ENCODE results near the gene RNU6-9.

Gene RNU6-9

GRCh38 chr19:934865-935479 is 41.7 kb downstream of the RNU6-9 start:
- H3K9me3 ChIP-seq (ENCODE audit: control insufficient read depth, insufficient read depth, low read depth, low read length): no peaks in the 10 kb centered on the region
- 0 out of 2 replicates have a peak, but pooled peaks have one; percentile 28 for TF ChIP-seq HIC1 (tag by site-specific recombination; IDR thresholded peaks at IDR 0.05)
- no peak for TF ChIP-seq ZNF677 (tag by site-specific recombination; IDR thresholded peaks at IDR 0.05)
- H3K4me1 ChIP-seq (ENCODE audit: control insufficient read depth, insufficient read depth, low read length): no peaks in the 10 kb centered on the region
- no peak overlapping the region for H3K4me3 ChIP-seq (ENCODE audit: low read depth, low read length)
- CTCF ChIA-PET: no interaction called here
- peaks cover 0 to 44% of the 10 kb centered on the region in 2 experiments; a peak in 2 of 3 replicates for H3K36me3 ChIP-seq (ENCODE audit: control insufficient read depth in 2 of 2, insufficient read depth in 1 of 2, low read length in 2 of 2)
- POLR2A ChIA-PET: no interaction called here
- no peak overlapping the region for H3K27ac ChIP-seq (ENCODE audit: extremely low read depth, low read depth, low read length)

- Histone ChIP-seq H3K4me3 (ENCODE audit: low read depth, low read length) (no peak overlapping the region), H3K36me3 (ENCODE audit: control insufficient read depth in 2 of 2, insufficient read depth in 1 of 2, low read length in 2 of 2) (peaks cover 0 to 37% of the 10 kb centered on the region in 2 experiments; a peak in 2 of 3 replicates), H3K4me1 (ENCODE audit: control insufficient read depth, insufficient read depth, low read length) (no peaks in the 10 kb centered on the region), H3K27ac (ENCODE audit: extremely low read depth, low read depth, low read length) (no peak overlapping the region), H3K9me3 (ENCODE audit: control insufficient read depth, insufficient read depth, low read depth, low read length) (no peaks in the 10 kb centered on the region)
- ChIA-PET POLR2A (no interaction called here), CTCF (interaction anchor here (0.6 to 0.7 kb wide), 3 partner anchors 23 to 53 kb away, joined by 3 read pairs; no protein-coding TSS in a partner anchor)
- TF ChIP-seq ZNF837 (tag by site-specific recombination; IDR thresholded peaks at IDR 0.05) (no peak), ZNF174 (tag by site-specific recombination; IDR thresholded peaks at IDR 0.05) (no peak), KLF16 (tag by site-specific recombination; IDR thresholded peaks at IDR 0.05) (no peak), ZNF843 (tag by site-specific recombination; IDR thresholded peaks at IDR 0.05) (no peak), ZNF544 (tag by site-specific recombination; IDR thresholded peaks at IDR 0.05) (no peak), ZNF114 (tag by site-specific recombination; IDR thresholded peaks at IDR 0.05) (no peak), ZBTB21 (tag by site-specific recombination; IDR thresholded peaks at IDR 0.05) (no peak), ZNF37A (tag by site-specific recombination; IDR thresholded peaks at IDR 0.05) (no peak), ZNF548 (tag by site-specific recombination; IDR thresholded peaks at IDR 0.05) (no peak), ZBTB26 (tag by site-specific recombination; optimal IDR thresholded peaks at IDR 0.05) (no peak), BCL11B (tag by site-specific recombination; IDR thresholded peaks at IDR 0.05; ENCODE audit: low read depth) (no peak), TRIM28 (IDR thresholded peaks at IDR 0.05; ENCODE audit: borderline replicate concordance, low read length) (no peak), ZNF404 (tag by site-specific recombination; IDR thresholded peaks at IDR 0.05) (no peak), ZNF555 (tag by site-specific recombination; conservative IDR thresholded peaks at IDR 0.05) (no peak), ZNF26 (tag by site-specific recombination; IDR thresholded peaks at IDR 0.05) (no peak), ZBTB6 (tag by site-specific recombination; IDR thresholded peaks at IDR 0.05) (no peak), ZNF416 (tag by site-specific recombination; IDR thresholded peaks at IDR 0.05) (no peak), CTCF (tag by site-specific recombination; IDR thresholded peaks at IDR 0.05) (no peak), ZNF692 (tag by site-specific recombination; IDR thresholded peaks at IDR 0.05) (no peak), ZNF221 (tag by site-specific recombination; IDR thresholded peaks at IDR 0.05; ENCODE audit: borderline replicate concordance) (no peak)
Measured at GRCh38 chr19:936175-936546, 42.9 kb downstream of the RNU6-9 start.
